NOMO-1 (cell line): ENCODE measurements around the gene SYNE2.
"Not testable (repeated sequence)": the region's sequence is repeated elsewhere in the genome, so short reads cannot be mapped to it uniquely, and the experiment has no call there.

Experiments used
- DNase-seq, 2 experiments: peaks; one replicate each; lab custom pipeline; 2025; ENCODE audit not compliant: unreplicated experiment in 2 of 2; lab: John Stamatoyannopoulos, UW

SYNE2 gene, protein sequence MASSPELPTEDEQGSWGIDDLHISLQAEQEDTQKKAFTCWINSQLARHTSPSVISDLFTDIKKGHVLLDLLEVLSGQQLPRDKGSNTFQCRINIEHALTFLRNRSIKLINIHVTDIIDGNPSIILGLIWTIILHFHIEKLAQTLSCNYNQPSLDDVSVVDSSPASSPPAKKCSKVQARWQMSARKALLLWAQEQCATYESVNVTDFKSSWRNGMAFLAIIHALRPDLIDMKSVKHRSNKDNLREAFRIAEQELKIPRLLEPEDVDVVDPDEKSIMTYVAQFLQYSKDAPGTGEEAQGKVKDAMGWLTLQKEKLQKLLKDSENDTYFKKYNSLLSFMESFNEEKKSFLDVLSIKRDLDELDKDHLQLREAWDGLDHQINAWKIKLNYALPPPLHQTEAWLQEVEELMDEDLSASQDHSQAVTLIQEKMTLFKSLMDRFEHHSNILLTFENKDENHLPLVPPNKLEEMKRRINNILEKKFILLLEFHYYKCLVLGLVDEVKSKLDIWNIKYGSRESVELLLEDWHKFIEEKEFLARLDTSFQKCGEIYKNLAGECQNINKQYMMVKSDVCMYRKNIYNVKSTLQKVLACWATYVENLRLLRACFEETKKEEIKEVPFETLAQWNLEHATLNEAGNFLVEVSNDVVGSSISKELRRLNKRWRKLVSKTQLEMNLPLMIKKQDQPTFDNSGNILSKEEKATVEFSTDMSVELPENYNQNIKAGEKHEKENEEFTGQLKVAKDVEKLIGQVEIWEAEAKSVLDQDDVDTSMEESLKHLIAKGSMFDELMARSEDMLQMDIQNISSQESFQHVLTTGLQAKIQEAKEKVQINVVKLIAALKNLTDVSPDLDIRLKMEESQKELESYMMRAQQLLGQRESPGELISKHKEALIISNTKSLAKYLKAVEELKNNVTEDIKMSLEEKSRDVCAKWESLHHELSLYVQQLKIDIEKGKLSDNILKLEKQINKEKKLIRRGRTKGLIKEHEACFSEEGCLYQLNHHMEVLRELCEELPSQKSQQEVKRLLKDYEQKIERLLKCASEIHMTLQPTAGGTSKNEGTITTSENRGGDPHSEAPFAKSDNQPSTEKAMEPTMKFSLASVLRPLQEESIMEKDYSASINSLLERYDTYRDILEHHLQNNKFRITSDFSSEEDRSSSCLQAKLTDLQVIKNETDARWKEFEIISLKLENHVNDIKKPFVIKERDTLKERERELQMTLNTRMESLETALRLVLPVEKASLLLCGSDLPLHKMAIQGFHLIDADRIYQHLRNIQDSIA (N-terminal part only)

DNA sequence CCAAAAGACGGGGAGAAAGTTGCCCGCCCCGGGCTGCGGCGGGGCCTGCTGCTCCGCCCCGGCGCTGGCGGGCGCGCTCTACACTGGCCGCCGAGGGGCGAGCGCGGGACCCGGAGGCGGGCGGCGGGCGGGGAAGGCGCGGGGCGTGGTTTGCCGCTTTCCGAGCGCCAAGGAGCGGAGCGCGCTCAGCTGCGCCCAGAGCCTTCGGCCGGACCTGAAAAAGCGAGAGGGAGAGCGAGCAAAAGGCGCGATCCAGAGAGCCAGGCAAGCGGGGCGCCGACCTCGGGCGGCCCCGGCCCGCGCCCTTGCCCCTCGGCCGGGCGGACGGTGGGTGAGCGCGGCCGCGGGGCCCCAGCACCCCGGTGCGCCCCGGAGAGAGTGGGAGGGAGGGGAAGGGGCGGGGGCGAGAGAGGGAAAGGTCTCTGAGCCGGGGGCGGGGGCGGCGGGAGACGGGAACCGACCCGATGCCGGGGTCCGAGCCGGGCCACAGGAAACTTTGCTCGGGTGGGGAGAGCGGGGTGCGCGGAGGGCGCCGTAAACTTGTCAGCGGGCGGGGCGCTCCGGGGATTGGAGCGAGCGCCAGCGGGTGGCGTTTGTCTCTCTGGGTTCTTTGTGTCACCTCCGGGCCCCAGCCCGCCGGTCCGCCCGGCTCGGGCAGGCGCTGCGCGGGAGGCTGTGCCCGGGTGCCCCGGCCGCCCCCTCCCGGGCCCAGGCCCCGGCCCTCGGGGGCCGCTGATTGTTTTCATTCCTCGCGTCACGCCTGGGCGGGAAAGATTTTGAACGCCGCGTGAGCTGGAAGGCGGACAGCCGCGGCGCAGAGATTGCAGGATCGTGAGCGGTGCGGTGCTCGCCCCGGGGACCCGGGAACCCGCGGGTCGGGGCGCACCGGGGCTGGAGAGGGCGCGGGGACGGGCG, at the start of gene SYNE2:
Gene SYNE2, plus strand, starts transcription at position 188 of the 915 bp plus-strand sequence. CDS start 56,145 bp downstream, outside the sequence.
- peak; percentile 45 to 50 for DNase-seq

DNA sequence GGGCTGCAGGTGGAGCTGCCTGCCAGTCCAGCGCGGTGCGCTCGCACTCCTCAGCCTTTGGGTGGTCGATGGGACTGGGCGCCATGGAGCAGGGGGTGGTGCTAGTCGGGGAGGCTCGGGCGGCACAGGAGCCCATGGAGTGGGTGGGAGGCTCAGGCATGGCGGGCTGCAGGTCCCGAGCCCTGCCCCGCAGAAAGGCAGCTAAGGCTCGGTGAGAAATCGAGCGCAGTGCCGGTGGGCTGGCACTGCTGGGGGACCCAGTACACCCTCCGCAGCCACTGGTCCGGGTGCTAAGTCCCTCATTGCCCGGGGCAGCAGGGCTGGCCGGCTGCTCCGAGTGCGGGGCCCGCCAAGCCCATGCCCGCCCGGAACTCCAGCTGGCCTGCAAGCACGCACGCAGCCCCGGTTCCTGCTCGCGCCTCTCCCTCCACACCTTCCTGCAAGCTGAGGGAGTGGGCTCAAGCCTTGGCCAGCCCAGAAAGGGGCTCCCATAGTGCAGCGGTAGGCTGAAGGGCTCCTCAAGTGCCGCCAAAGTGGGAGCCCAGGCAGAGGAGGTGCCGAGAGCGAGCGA, 49.5 kb upstream of the SYNE2 start:
- DNase-seq, result not testable (repeated sequence)

DNA sequence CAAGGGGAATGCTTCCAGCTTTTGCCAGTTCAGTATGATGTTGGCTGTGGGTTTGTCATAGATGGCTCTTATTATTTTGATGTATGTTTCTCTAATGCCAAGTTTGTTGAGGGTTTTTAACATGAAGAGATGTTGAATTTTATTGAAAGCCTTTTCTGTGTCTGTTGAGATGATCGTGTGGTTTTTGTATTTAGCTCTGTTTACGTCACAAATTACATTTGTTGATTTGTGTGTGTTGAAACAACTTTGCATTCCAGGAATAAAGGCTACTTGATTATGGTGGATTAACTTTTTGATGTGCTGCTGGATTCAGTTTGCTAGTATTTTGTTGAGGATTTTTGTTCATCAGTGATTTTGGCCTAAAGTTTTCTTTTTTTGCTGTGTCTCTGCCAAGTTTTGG, 46.7 kb upstream of the SYNE2 start:
- not testable (repeated sequence) for DNase-seq

DNA sequence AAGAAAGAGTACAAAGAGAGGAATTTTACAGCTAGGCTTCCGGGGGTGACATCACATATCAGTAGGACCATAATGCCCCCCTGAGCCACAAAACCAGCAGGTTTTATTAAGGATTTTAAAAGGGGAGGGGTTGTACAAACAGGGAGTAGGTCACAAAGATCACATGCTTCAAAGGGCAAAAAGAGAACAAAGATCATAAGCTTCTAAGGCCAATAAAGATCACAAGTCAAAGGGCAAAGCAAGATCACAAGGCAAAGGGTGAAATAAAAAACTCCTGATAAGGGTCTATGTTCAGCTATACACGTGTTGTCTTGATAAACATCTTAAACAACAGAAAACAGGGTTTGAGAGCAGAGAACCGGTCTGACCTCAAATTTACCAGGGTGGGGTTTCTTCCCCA, 41.1 kb upstream of the SYNE2 start:
- not testable (repeated sequence) for DNase-seq

DNA sequence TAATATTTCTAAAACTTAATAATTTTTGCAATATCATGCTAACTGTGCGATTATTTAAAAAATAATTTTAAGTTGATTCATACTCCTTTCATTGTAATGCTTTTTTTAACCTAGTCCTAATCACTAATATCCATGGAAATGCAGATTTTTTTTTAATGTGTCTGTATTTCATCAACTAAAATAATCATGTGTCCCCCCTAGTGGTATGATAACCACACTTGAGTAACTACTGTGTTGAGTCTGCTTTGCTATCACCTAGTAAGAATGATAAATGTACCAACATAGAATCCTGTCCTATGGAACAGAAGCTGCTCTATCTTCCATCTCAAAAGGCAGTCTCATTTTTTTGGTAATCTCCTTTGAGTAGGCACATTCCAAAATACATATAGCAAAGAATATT, 19.1 kb upstream of the SYNE2 start:
- no peak for DNase-seq

DNA sequence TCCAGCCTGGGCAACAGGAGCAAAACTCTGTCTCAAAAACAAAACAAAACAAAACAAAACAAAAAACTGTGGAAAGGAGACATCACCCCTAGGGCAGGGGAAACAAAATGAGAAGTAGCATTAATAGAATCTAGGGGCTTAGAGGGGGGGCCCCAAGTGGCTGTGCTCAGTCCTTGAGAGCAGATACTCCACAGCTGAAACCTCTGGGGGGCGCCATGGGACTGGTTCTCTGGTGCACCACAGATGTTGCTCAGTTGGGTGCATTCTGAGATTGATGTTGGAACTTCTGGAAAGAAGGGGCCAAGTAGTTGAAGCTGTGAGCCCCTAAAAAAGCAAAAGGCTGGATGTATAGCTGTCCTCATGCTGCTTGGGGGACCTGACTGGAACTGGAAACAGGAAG, 11.8 kb upstream of the SYNE2 start:
- no peak for DNase-seq

DNA sequence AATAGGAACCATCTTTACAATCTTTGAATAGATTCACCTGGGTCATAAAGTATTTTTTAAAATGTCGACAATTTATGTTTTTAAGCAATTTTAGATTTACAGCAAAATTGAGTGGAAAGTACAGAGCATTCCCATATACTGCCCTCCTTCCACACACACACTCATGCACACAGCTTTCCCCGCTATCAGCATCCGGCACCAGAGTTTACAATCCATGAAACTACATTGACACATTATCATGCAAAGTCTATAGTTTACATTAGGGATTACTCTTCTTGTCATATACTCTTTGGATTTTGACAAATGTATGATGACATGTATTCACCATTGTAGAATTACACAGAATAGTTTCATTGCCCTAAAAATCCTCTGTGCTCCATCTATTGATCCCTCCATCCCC, 9.0 kb upstream of the SYNE2 start:
- no peak for DNase-seq

DNA sequence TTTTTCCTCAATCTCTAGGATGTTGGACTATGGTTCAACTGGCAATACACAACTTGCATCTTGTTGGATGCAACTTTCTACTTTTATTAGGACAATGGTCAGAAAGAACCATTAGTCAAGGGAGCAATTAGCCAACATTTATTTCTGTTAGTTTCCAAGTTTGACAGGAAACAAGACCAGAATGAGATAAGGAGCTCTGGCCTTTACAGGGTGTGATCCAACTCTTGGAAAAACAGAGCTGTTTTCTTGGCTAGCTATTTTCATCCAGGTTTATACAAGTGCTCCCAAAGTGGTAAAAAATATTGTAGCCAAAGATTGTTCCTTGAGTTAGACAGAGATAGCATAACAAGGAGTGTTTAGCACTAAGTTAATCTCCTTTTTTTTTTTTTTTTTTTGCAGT, 3.9 kb upstream of the SYNE2 start:
- no peak for DNase-seq

DNA sequence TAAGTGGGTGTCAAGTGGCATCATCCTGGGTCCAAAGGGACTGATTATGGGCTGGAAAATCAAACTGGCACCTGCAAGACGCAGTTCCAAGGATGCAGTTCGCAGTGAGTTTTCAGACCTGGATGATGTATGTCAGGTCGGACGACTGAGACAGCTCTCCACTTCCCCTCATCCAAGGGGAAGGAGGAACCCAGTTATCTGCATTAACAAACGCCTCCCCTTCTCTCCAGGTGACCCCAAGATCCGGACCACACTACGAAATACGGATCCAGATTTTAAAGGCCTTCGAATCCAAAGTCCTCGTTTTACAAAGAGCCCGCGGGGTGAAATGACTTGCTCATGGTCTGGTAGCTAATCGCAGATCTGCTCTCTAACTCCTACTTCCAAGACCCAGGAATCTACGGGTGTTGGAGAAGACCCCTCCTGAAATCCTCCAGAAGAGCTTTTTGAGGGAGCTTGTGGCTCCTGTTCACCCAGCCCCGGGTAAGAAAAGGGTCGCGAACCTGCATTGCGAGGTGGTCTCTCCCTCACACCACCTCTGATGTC, 460 bp upstream of the SYNE2 start:
- no peak for DNase-seq

DNA sequence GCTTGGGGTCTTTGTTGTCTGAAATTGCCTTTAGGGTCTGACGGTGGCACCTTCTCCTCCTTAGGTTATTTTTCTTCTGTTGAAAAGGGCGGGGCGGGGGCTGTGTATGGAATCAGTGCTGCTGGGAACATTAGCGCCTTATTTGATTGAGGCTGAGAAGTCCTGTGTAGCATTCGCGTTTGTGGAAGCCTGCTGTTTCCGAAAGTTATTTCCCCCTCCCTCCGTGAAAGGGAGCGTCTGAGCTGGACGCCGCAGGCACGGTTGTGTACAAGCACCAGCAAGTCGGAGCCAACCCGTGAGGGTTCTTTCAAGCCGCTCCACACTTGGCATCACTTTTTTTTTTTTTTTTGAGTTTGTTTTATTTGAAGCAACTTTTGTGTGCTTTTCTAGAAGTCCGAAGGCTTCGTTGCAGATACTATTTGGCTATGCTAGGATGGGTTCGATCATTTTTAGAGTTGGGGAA, 1.1 kb downstream of the SYNE2 start:
- DNase-seq, result no peak

DNA sequence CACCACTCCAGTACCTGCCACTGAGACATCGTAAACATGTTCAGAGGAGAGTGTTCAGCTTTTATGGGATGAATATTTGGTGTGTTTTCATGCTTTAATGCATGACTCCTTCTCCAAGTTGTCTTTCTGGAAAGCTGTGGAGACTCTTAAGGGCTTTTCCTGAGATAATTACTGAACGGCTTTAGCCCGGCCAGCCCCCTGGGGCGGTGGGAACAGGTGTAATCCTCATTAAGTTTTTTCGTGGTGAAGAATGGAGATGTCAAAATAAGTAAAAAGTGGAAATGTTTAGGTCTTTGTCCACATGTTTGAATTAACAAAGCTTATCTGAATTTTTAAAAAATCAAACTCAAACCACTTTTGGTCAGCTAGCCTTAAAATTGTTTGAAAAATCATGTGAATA, 1.5 kb downstream of the SYNE2 start:
- DNase-seq, result no peak

DNA sequence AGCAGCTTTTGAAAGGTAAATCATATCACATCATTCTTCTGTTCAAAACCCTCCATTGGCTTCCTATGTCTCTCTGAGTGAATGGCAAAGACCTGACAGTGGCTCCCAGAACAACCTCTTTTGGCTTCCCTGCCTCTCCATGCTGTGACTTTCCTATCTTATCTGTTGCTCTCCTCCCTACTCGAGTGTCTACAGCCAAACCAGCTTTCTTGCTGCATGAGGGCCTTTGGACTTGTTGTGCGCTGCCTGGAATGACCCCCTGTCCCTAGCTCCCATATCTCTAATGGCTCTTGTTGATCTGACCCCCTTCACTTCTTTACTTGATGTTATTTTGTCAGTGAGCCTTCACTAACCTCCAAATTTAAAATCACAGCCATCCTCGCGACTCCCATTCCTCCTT, 2.5 kb downstream of the SYNE2 start:
- DNase-seq, result no peak

DNA sequence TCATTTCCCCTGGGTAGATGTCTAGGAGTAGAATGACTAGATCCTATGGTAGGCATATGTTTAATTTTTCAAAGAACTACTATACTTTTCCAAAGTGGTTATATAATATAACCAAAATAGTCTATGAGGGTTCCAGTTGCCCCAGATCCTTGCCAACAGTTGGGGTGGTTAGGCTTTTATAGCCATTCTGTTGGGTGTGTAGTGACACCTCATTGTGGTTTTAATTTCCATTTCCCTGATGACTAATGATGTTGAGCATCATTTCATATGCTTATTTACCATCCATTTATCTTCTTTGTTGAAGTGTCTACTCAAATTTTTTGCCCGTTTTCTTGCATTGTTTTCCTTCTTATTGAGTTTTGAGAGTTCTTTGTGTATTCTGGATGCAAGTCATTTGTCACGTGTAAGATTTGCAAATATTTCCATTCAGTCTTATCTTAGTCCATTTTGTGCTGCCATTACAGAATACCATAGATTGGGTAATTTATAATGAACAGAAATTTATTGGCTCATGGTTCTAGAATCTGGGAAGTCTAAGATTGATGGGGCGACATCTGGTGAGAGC, 4.7 kb downstream of the SYNE2 start:
- DNase-seq, result no peak

DNA sequence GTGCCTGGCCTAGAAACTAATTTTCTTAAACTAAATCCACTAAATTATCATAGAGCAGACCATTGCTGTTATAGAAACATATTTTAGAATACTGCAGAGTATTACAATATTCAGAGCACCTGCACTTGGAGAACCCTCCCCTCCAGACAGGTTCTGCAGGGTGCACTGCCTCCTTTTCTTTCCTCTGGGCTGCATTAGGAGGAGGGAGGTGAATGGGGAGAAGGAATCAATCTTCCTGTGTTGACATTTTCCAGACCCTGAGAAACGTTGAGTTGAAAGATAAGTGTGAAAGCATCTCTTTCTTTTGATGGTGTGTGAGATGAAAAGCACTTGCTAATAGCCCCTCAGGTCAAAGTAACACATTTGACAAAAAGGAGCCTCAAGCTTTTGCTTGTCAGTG, 7.3 kb downstream of the SYNE2 start:
- no peak for DNase-seq

DNA sequence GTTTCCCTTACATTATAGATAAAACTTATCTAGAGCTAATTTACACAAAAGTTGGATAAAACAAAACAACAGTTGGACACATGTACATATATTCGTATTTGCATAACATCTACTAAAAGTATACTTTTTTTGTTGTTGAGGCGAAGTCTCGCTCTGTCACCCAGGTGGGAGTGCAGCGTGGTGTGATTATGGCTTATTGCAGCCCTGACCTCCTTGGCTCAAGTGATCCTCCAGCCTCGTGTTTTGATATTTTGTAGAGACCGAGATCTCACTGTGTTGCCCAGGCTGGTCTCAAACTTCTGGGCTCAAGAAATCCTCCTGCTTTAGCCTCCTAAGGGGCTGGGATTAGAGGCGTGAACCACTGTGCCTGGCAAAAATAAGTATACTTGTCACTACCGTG, 9.4 kb downstream of the SYNE2 start:
- no peak for DNase-seq

DNA sequence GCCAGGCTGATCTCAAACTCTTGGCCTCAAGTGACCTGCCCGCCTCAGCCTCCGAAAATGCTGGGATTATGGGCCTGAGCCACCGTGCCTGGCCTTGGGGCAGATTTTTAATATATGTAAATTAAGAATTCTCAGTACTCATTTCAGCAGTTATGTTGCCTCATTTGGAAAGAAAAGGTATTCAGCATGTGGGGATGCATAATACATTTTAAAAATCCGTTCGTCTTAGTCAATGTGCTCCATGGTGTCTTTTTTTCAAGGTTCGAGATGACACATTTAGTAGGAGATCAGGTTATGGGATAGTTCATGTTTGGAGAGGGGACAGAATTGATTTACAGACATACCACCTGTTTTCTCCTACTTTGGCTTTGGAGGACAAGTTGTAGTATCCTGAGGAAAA, 10.2 kb downstream of the SYNE2 start:
- DNase-seq, result no peak

DNA sequence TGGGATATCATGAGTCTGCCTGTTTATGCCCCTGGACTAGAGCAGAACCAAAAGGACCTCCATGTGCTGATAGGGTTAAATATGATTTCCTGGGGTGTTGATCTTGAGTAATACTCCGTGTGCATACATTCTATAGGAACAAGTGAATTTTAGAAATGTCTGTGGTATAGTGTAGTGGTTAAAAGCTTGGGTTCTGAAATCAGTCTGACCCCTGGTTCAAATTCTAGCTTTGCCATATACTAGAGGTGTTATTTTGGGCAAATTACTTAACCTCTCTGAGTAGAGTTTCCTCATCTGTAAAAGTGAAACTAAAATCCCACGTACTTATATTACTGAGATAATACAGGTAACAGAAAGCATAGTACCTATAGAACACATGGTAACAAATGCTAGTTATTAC, 12.0 kb downstream of the SYNE2 start:
- not testable (repeated sequence) for DNase-seq

DNA sequence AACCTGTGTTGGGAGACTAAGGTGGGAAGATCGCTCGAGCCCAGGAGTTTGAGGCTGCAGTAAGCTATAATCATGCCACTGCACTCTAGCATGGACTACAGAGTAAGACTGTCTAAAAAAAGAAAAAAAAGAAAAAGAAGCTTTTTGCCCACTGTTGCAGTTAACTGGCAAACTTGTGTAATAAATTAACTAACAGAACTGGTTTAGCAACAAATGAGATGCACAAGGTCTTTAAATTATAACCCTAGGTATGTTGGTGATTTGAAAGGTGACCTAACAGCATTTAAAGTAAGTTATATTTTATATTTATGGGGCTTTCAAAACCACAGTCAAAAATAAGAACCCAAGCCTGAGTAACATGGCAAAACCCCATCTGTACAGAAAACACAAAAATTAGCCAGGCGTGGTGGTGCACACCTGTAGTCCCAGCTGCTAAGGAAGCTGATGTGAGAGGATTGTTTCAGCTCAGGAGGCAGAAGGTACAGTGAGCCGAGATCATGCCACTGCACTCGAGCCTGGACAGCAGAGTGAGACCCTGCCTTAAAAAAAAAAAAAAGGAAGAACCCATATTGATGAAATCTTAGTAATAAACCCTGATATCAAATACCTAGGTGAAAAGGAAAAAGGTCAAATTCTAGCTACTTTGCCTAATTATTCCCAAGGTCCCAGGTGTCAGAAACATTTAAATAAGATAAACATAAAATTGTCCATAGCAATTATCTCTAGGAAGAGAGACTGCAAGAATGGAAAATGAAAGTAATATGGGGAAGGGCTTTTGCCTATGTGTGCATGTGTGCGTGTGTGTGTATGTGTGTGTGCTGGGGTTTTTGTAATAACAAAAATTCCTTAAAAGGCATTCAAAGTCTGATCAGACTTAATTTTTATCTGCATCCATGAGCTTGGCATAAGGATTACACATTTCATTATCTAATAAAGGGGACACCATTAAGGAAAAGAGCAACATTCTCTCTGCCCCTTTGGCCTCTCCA, 15.4 kb downstream of the SYNE2 start:
- peak; percentile 6 to 13 for DNase-seq
